Central memory CD8-positive, alpha-beta T cell (primary cell): ENCODE measurements around the gene ZNF746.
"Not testable (repeated sequence)": the region's sequence is repeated elsewhere in the genome, so short reads cannot be mapped to it uniquely, and the experiment has no call there.

Source experiments
- ATAC-seq: fragments of 150-1000 bp; cut with Tn5 transposase; replicated peaks from 2 replicates; pipeline ENCODE4 v1.10.0; 2022; ENCODE audit warnings: mild to moderate bottlenecking, moderate FRiP score, moderate number of reproducible peaks; ENCODE audit not compliant: poor library complexity, severe bottlenecking; ENCODE audit errors: extremely low read depth
- DNase-seq, 2 donors: peaks; one replicate each; pipeline ENCODE4 v3.0.0; 2021; ENCODE audit warnings: low spot score in 2 of 2
- H3K27ac Mint-ChIP-seq: one replicate; pipeline ENCODE4 v1.8.0; 2022; ENCODE audit warnings: low read depth, mild to moderate bottlenecking, moderate library complexity, mixed read lengths
- H3K27me3 Mint-ChIP-seq: one replicate; pipeline ENCODE4 v1.8.0; 2022; ENCODE audit warnings: mixed read lengths
- H3K36me3 Mint-ChIP-seq: one replicate; pipeline ENCODE4 v1.8.0; 2022; ENCODE audit warnings: mild to moderate bottlenecking, moderate library complexity, mixed read lengths; ENCODE audit not compliant: insufficient read depth
- H3K4me1 Mint-ChIP-seq: one replicate; pipeline ENCODE4 v1.8.0; 2022; ENCODE audit warnings: mixed read lengths
- H3K4me3 Mint-ChIP-seq: one replicate; pipeline ENCODE4 v1.8.0; 2022; ENCODE audit warnings: mild to moderate bottlenecking, moderate library complexity, mixed read lengths
- H3K9me3 Mint-ChIP-seq: one replicate; pipeline ENCODE4 v1.8.0; 2022; ENCODE audit warnings: mixed read lengths

Gene ZNF746

GRCh38 chr7:149500910-149501309 lies 3.3 kb upstream of the ZNF746 start:
- Mint-ChIP-seq H3K27ac (no peak overlapping the region), H3K9me3 (no peaks in the 10 kb centered on the region), H3K27me3 (no peaks in the 10 kb centered on the region), H3K4me3 (no peak overlapping the region), H3K4me1 (peaks cover 25% of the 10 kb centered on the region), H3K36me3 (peaks cover 4% of the 10 kb centered on the region)
- ATAC-seq: no peak
- DNase-seq: no peak

- H3K4me3 Mint-ChIP-seq: peak overlapping the region; percentile 27
- peak; percentile 58 for ATAC-seq
- no peak overlapping the region for H3K27ac Mint-ChIP-seq
- H3K36me3 Mint-ChIP-seq: peaks cover 4% of the 10 kb centered on the region
- no peaks in the 10 kb centered on the region for H3K9me3 Mint-ChIP-seq
- DNase-seq: no peak
- no peaks in the 10 kb centered on the region for H3K27me3 Mint-ChIP-seq
- H3K4me1 Mint-ChIP-seq: peaks cover 32% of the 10 kb centered on the region
Measured at GRCh38 chr7:149500201-149500600, 2.6 kb upstream of the ZNF746 start.

- Mint-ChIP-seq H3K36me3 (peaks cover 6% of the 10 kb centered on the region), H3K4me3 (no peak overlapping the region), H3K27ac (no peak overlapping the region), H3K9me3 (no peaks in the 10 kb centered on the region), H3K4me1 (peaks cover 41% of the 10 kb centered on the region), H3K27me3 (no peaks in the 10 kb centered on the region)
- DNase-seq (no peak), ATAC-seq (no peak)
Measured at GRCh38 chr7:149498811-149499210, 1.2 kb upstream of the ZNF746 start.

GRCh38 chr7:149496642-149497391 lies 792 bp downstream of the ZNF746 start:
- H3K9me3 Mint-ChIP-seq: no peaks in the 10 kb centered on the region
- ATAC-seq (peak; percentile 45), DNase-seq (peak in 1 of 2 donors; percentile 33)
- H3K4me1 Mint-ChIP-seq: peaks cover 41% of the 10 kb centered on the region
- peaks cover 14% of the 10 kb centered on the region for H3K36me3 Mint-ChIP-seq
- peak overlapping the region; percentile 97 for H3K27ac Mint-ChIP-seq
- H3K27me3 Mint-ChIP-seq: no peaks in the 10 kb centered on the region
- H3K4me3 Mint-ChIP-seq: peak overlapping the region; percentile 98

GRCh38 chr7:149495785-149496641 lies 1.6 kb downstream of the ZNF746 start:
- ATAC-seq (no peak), DNase-seq (no peak)
- no peaks in the 10 kb centered on the region for H3K27me3 Mint-ChIP-seq
- peaks cover 41% of the 10 kb centered on the region for H3K4me1 Mint-ChIP-seq
- peaks cover 18% of the 10 kb centered on the region for H3K36me3 Mint-ChIP-seq
- H3K9me3 Mint-ChIP-seq: no peaks in the 10 kb centered on the region
- peak overlapping the region; percentile 98 for H3K4me3 Mint-ChIP-seq
- peak overlapping the region; percentile 97 for H3K27ac Mint-ChIP-seq

- Mint-ChIP-seq H3K9me3 (no peaks in the 10 kb centered on the region), H3K27me3 (no peaks in the 10 kb centered on the region), H3K27ac (no peak overlapping the region), H3K4me3 (no peak overlapping the region), H3K4me1 (peaks cover 37% of the 10 kb centered on the region), H3K36me3 (peaks cover 27% of the 10 kb centered on the region)
- ATAC-seq (no peak), DNase-seq (no peak)
Measured at GRCh38 chr7:149494738-149495368, 2.8 kb downstream of the ZNF746 start.

- not testable (repeated sequence) for H3K27ac Mint-ChIP-seq, DNase-seq, H3K27me3 Mint-ChIP-seq, H3K4me3 Mint-ChIP-seq, ATAC-seq, H3K9me3 Mint-ChIP-seq
- Mint-ChIP-seq H3K4me1 (peaks cover 40% of the 10 kb centered on the region), H3K36me3 (peaks cover 35% of the 10 kb centered on the region)
Measured at GRCh38 chr7:149493975-149494374, 3.6 kb downstream of the ZNF746 start.

GRCh38 chr7:149493366-149493765 lies 4.2 kb downstream of the ZNF746 start:
- H3K4me1 Mint-ChIP-seq: peaks cover 45% of the 10 kb centered on the region
- H3K27ac Mint-ChIP-seq: no peak overlapping the region
- ATAC-seq (no peak), DNase-seq (no peak)
- no peaks in the 10 kb centered on the region for H3K27me3 Mint-ChIP-seq
- no peak overlapping the region for H3K4me3 Mint-ChIP-seq
- peaks cover 40% of the 10 kb centered on the region for H3K36me3 Mint-ChIP-seq
- no peaks in the 10 kb centered on the region for H3K9me3 Mint-ChIP-seq

- Mint-ChIP-seq H3K27me3 (no peaks in the 10 kb centered on the region), H3K27ac (peak overlapping the region; percentile 67), H3K36me3 (peaks cover 63% of the 10 kb centered on the region), H3K4me1 (peaks cover 37% of the 10 kb centered on the region), H3K9me3 (no peaks in the 10 kb centered on the region), H3K4me3 (no peak overlapping the region)
- ATAC-seq (no peak), DNase-seq (no peak)
Measured at GRCh38 chr7:149490083-149490760, 7.4 kb downstream of the ZNF746 start.

- Mint-ChIP-seq H3K4me3 (no peak overlapping the region), H3K36me3 (peaks cover 66% of the 10 kb centered on the region), H3K9me3 (no peaks in the 10 kb centered on the region), H3K4me1 (peaks cover 35% of the 10 kb centered on the region), H3K27me3 (no peaks in the 10 kb centered on the region), H3K27ac (peak overlapping the region; percentile 67)
- DNase-seq (no peak), ATAC-seq (no peak)
Measured at GRCh38 chr7:149489391-149490024, 8.1 kb downstream of the ZNF746 start.

- Mint-ChIP-seq H3K27me3 (no peaks in the 10 kb centered on the region), H3K27ac (no peak overlapping the region), H3K36me3 (peaks cover 21% of the 10 kb centered on the region), H3K4me3 (no peak overlapping the region), H3K9me3 (no peaks in the 10 kb centered on the region), H3K4me1 (peaks cover 4% of the 10 kb centered on the region)
- ATAC-seq (no peak), DNase-seq (no peak)
Measured at GRCh38 chr7:149479568-149479967, 18.0 kb downstream of the ZNF746 start.

GRCh38 chr7:149478754-149479153 lies 18.9 kb downstream of the ZNF746 start:
- Mint-ChIP-seq H3K4me1 (peaks cover 4% of the 10 kb centered on the region), H3K27ac (peak overlapping the region; percentile 0), H3K27me3 (no peaks in the 10 kb centered on the region), H3K36me3 (peaks cover 22% of the 10 kb centered on the region), H3K9me3 (no peaks in the 10 kb centered on the region), H3K4me3 (no peak overlapping the region)
- DNase-seq (no peak), ATAC-seq (no peak)
